HG02943 (cell line): ENCODE measurements around the gene SMC3.
"Not testable (repeated sequence)": the region's sequence is repeated elsewhere in the genome, so short reads cannot be mapped to it uniquely, and the experiment has no call there.

Experiments used
- ATAC-seq: cut with Tn5 transposase; IDR thresholded peaks from one replicate; pipeline ENCODE4 v1.9.1; 2021; ENCODE audit warnings: mild to moderate bottlenecking, low read depth, moderate library complexity; ENCODE audit not compliant: unreplicated experiment

The SMC3 gene

GRCh38 chr10:110574420-110574819 is 6.9 kb downstream of the SMC3 start:
- no peak for ATAC-seq

- ATAC-seq: no peak
Measured at GRCh38 chr10:110576220-110576619, 8.7 kb downstream of the SMC3 start.

- ATAC-seq: no peak
Measured at GRCh38 chr10:110577056-110577455, 9.6 kb downstream of the SMC3 start.

GRCh38 chr10:110584006-110584405 is 16.5 kb downstream of the SMC3 start:
- no peak for ATAC-seq

GRCh38 chr10:110591760-110592159 is 24.3 kb downstream of the SMC3 start:
- no peak for ATAC-seq

GRCh38 chr10:110597476-110597875 is 30.0 kb downstream of the SMC3 start:
- no peak for ATAC-seq

GRCh38 chr10:110600487-110601101 is 33.1 kb downstream of the SMC3 start:
- no peak for ATAC-seq

- ATAC-seq: no peak
Measured at GRCh38 chr10:110601581-110601980, 34.1 kb downstream of the SMC3 start.

GRCh38 chr10:110608087-110608486 is 40.6 kb downstream of the SMC3 start:
- ATAC-seq: no peak

GRCh38 chr10:110609605-110610004 is 42.1 kb downstream of the SMC3 start:
- ATAC-seq: no peak

- ATAC-seq: no peak
Measured at GRCh38 chr10:110610308-110610774, 42.8 kb downstream of the SMC3 start.

GRCh38 chr10:110610781-110611180 is 43.3 kb downstream of the SMC3 start:
- not testable (repeated sequence) for ATAC-seq

- no peak for ATAC-seq
Measured at GRCh38 chr10:110612087-110612486, 44.6 kb downstream of the SMC3 start.

GRCh38 chr10:110612629-110613028 is 45.1 kb downstream of the SMC3 start:
- no peak for ATAC-seq

- ATAC-seq: no peak
Measured at GRCh38 chr10:110613341-110613995, 46.0 kb downstream of the SMC3 start.

- no peak for ATAC-seq
Measured at GRCh38 chr10:110613996-110614495, 46.6 kb downstream of the SMC3 start.

- ATAC-seq: no peak
Measured at GRCh38 chr10:110615057-110615747, 47.7 kb downstream of the SMC3 start.

- no peak for ATAC-seq
Measured at GRCh38 chr10:110616493-110617033, 49.1 kb downstream of the SMC3 start.

GRCh38 chr10:110617425-110618229 is 50.1 kb downstream of the SMC3 start:
- ATAC-seq: no peak

- ATAC-seq: no peak
Measured at GRCh38 chr10:110618230-110618610, 50.7 kb downstream of the SMC3 start.
